Activated CD4-positive, alpha-beta T cell treated with anti-CD3 and anti-CD28 coated beads for 48 hours (primary cell): ENCODE results near the gene NADSYN1.
"Not testable (repeated sequence)": the region's sequence is repeated elsewhere in the genome, so short reads cannot be mapped to it uniquely, and the experiment has no call there.

Experiments
- DNase-seq: peaks from one replicate; pipeline ENCODE4 v3.0.0-alpha.2; 2020

The NADSYN1 gene

DNA sequence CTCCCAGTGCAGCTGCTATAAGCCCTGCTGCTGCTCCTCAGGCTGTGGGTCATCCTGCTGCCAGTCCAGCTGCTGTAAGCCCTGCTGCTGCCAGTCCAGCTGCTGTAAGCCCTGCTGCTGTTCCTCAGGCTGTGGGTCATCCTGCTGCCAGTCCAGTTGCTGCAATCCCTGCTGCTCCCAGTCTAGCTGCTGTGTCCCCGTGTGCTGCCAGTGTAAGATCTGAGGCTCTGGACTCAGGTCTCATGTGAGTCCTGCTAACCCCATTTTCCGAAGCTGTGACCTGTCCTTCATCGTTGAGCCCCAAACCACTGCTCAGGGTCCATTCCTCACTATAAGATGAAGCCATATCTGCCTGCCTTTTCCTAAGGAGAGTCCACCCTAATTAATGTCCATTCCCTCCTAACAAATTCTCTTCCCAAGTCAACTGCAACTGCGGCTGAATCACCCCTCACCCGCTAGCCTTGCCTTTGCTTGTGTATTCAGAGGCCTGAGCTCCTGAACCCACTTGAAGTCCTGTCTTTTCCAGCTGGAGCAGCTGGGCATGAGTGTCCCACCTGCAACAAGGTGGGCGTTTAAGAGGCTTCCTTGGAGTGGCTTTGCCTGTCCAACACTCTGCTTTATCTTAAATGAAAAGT, 74.7 kb downstream of the NADSYN1 start:
- DNase-seq, result no peak

DNA sequence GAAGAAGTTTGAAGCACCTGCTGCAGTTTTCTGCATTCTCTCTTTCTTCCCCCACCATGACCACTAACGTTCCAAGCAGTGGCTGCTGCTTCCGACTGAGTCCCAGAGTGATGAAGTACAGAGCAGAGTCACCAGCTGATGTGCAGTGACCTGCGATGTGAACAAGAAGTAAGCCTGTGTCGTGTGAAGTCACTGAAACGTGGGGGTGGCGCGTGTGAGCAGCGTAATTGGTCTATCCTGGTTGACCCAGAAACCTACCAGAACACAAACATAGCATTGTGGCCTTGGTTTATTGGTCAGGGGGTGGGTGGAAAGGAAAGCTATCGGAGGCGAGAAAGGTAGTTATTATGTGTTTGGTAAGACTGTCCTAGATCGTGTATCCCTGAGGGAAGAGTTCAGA, 77.6 kb downstream of the NADSYN1 start:
- DNase-seq, result no peak

DNA sequence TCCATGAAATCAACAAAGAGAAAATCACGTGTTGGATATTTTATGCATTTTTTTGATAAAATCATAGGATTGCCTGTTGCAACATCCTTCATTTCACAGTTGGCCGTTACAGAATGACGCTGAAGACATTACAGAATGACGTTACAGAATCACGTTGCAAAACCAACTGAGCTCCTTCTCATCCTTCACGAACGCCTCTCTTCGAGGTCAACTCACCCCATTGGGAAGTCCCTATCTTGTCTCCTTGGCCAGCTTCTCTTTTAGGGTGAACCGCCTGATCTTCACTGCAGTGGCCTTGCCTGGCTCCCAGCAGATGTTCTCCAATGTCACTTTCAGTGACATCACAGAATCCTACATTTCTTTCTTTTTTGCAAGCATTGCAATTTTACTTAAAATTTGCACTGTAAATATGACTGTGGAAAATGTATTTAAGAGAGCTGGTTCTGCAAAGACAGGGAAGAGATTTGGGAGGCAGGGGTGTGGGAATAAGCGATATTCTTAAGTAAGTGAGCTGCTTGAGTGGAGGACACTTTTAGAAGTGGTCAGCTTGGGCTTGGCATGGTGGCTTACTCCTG, 79.1 kb downstream of the NADSYN1 start:
- no peak for DNase-seq

DNA sequence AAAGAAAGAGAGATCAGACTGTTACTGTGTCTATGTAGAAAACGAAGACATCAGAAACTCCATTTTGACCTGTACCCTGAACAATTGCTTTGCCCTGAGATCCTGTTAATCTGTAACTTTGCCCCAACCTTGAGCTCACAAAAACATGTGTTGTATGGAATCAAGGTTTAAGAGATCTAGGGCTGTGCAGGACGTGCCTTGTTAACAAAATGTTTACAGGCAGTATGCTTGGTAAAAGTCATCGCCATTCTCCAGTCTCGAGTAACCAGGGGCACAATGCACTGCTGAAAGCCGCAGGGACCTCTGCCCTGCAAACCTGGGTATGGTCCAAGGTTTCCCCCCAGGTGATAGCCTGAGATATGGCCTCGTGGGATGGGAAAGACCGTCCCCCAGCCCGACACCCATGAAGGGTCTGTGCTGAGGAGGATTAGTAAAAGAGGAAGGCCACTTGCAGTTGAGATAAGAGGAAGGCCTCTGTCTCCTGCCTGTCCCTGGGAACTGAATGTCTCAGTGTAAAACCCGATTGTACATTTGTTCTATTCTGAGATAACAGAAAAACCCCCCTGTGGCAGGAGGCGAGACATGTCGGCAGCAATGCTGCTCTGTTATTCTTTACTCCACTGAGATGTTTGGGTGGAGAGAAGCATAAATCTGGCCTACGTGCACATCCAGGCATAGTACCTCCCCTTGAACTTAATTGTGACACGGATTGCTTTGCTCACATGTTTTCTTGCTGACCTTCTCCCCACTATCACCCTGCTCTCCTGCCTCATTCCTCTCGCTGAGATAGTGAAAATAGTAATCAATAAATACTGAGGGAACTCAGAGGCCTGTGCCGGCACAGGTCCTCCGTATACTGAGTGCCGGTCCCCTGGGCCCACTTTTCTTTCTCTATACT, 82.0 kb downstream of the NADSYN1 start:
- not testable (repeated sequence) for DNase-seq

DNA sequence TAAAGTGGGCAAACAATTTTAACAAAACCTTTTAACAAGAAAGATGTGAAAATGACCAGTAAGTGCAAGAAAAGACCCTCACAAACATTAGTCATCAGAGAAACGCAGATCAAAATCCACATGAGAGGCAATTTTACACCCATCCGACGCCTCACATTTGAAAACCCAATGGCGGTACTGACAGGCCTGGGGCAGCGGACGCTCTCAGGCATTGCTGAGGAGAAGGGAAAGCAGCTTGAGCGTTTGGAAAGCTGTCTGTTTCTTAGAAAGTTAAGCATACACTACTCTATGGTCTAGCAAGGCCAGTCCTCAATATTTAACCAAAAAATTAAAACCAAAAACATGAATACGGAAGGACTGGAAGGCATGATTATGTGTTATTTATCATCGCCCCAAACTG, 82.8 kb downstream of the NADSYN1 start:
- DNase-seq, result no peak

DNA sequence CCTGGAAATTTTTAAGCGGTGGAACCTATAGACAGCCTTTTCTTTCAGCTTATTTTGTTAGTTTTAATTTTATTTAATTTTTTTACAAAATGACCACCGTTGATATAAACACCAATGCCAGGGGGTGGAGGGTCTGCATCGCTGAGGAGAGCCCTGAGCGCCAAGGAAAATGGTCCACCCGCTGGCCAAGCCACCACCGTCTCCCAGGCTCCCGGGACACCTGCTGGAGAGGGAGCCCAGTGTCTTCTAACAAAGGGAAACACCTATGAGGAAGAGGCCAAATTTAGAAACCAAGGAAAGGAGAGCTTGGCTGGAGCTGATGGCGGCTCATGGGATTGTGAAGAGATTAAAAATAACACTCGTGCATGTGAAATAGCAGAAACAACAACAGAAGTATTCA, 84.5 kb downstream of the NADSYN1 start:
- DNase-seq, result no peak

DNA sequence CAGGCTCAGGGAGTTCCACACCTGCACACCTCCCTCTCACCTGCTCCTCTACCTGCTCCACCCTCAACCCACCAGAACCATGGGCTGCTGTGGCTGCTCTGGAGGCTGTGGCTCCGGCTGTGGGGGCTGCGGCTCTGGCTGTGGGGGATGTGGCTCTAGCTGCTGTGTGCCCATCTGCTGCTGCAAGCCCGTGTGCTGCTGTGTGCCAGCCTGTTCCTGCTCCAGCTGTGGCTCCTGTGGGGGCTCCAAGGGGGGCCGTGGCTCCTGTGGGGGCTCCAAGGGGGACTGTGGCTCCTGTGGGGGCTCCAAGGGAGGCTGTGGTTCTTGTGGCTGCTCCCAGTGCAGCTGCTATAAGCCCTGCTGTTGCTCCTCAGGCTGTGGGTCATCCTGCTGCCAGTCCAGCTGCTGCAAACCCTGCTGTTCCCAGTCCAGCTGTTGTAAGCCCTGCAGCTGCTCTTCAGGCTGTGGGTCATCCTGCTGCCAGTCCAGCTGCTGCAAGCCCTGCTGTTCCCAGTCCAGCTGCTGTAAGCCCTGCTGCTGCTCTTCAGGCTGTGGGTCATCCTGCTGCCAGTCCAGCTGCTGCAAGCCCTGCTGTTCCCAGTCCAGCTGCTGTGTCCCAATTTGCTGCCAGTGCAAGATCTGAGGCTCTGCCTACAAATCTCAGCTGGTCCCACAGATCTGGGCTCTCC, 85.1 kb downstream of the NADSYN1 start, which contains the start of gene KRTAP5-8:
Gene KRTAP5-8, plus strand, starts transcription at position 49 of the 689 bp plus-strand sequence. Its CDS starts 31 bp downstream, at position 80.
- DNase-seq, result not testable (repeated sequence)

DNA sequence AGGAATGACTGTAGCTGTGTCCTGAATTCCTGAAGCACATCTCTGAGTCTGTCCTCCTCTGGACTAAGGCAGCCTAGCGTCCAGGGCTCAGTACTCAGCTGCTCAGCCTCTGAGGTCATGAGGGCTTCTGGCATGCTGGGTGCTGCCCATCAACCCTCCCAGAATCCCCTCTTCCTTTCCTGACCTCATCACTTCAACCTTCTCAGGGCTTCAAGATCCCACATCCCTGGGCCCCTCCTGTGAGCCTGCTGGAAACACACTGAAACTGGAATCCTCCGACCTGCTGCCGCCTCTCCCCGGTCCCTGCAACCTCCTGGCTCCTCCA, 85.6 kb downstream of the NADSYN1 start:
- no peak for DNase-seq

DNA sequence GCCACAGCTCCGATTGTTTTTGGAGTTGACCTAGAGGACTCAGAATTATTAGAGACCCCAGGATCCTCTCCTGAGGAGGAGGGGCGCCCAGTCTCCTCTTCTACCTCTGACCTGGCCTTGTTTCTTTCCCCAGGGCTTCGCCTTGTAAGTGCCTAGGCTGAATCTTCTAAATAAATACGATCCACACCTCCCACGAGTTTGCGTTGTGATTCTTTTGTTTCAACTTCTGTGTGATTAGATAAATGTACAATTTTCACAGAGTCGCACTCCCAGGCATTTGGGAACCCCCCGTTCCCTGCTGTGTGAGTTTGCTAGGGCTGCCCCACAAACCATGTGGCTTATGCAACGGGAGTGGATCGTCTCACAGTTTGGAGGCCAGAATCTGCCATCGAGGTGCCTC, 86.0 kb downstream of the NADSYN1 start:
- DNase-seq, result no peak

DNA sequence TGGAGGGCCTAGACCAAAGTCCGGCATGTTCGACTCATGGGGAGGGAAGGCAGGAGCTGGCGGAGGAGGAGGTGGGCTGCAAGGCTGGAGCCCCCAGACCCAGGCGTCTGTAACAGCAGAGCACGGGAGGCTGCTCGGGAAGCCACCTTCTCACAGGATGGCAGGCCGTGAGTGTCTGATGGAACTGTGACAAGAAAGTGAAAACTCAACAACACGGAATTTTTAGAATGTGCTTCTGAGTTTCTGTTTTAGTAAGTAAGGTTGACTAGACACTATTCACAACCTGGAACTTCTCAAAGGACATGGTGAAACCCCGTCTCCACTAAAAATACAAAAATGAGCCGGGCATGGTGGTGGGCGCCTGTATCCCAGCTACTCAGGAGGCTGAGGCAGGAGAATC, 87.0 kb downstream of the NADSYN1 start:
- not testable (repeated sequence) for DNase-seq

DNA sequence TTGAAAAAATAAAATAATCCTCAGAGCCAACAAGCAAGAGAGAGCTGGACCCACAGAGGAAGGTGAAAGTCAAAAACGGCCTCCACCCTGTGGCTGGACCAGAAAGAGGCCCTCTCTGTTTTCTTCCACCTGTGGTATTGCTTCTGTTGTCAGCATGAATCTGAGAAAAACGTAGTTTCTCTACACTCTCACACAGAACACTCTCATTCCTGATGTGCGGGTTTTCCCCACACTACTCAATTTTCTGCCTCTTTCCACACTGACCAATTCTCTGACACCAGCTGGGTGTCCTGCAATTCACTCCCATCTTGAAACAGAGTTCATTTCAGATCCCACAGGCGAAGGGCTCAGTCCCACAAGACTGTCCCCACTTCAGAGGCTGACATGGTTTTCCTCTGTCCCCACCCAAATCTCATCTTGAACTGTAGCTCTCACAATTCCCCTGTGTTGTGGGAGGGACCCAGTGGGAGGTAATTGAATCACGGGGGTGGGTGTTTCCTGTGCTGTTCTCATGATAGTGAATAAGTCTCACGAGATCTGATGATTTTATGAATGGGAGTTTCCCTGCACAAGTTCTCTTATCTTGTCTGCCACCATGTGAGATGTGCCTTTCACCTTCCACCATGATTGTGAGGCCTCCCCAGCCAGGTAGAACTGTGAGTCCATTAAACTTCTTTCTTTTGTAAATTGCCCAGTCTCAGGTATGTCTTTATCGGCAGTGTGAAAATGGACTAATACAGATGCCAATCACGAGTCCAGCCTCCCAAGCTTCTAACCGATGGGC, 87.7 kb downstream of the NADSYN1 start:
- DNase-seq, result not testable (repeated sequence)

DNA sequence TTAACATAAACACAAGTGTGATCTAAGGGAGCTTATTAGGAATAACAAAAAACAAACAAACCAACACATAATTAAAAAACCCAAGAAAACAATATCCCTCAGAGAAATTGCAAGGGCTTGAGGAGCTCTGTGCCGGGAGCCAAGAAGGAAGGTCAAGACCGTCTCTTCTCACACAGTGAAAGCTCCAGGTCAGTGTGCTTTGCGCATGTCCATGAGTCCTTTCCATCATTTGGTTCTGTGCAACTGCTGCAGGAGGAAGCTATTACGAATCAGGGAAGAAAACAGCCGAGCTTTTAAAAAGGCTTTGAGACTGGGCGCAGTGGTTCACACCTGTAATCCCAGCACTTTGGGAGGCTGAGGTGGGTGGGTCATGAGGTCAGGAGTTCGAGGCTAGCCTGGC, 89.4 kb downstream of the NADSYN1 start:
- no peak for DNase-seq

DNA sequence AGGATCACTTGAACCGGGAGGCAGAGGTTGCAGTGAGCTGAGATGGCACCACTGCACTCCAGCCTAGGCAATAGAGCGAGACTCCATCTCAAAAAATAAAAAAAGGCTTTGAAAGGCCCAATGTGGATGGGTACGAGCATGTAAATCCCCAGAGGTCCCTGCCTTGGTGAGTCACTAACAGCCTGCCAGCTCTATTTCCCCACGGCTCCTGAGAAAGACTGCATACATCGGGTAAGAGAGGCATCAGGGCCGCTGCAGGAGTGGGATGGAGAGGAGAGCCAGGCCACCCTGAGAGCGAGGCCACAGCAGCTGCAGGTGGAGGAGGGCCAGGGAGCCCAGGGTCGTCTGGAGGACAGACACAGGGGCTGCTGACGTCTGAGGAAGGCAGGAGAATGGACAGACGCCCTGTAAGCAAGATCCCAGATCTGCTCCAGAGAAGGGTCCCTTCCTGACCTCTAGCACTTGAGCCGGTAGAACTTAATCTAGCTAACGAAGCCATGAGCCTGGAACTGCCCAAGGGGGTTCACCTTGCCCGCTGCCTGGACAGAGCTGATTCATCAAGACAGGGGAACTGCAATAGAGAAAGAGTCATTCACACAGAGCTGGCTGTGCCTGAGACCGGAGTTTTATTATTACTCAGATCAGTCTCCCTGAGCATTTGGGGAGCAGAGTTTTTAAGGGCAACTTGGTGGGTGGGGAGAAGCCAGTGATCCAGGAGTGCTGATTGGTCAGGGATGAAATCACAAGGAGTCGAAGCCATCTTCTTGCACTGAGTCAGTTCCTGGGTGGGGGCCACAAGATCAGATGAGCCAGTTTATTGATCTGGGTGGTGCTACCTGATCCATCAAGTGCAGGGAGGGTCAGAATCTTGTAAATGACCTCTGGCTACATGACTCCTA, 90.1 kb downstream of the NADSYN1 start:
- peak; percentile 46 for DNase-seq

DNA sequence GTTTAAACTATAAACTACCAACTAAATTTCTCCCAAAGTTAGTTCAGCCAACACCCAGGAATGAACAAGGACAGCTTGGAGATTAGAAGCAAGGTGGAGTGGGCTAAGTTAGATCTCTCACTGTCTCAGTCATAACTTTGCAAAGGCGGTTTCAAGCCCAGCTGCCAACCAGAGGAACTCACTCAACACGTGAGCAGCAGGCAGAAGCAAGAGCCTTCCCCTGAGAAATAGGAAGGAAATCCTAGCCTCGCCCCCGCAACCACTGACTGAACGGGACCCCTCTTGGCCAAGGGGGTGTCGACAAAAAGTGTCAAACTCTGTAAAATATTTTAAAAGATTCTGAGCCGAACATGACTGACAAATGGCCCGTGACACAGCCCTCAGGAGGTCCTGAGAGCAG, 90.9 kb downstream of the NADSYN1 start:
- DNase-seq, result peak; percentile 7

DNA sequence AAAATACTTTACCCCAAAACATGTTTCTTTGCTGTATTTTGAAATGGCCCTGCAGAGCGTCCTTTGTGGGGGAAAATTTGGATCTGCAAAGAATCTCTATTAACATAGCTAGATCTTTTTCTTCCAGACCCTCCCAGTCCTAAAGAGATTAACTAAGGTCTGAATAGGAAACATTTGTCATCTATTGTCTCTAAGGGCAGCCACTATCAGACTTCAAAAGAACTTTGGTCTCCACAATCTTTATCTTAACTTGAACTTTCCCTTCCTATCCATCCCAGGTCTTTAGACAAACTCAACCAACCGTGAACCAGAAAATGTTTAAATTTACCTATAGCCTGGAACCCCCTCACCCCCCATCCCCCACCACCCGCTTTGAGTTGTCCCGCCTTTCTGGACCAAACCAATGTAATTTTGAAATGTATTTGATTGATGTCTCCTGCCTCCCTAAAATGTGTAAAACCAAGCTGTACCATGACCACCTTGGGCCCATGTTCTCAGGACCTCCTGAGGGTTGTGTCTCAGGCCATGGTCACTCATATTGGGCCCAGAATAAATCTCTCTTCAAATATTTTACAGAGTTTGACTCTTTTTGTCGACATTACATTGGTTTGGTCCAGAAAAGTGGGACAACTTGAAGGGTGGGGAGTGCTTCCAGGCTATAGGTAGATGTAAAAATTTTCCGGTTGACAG, 91.7 kb downstream of the NADSYN1 start:
- no peak for DNase-seq

DNA sequence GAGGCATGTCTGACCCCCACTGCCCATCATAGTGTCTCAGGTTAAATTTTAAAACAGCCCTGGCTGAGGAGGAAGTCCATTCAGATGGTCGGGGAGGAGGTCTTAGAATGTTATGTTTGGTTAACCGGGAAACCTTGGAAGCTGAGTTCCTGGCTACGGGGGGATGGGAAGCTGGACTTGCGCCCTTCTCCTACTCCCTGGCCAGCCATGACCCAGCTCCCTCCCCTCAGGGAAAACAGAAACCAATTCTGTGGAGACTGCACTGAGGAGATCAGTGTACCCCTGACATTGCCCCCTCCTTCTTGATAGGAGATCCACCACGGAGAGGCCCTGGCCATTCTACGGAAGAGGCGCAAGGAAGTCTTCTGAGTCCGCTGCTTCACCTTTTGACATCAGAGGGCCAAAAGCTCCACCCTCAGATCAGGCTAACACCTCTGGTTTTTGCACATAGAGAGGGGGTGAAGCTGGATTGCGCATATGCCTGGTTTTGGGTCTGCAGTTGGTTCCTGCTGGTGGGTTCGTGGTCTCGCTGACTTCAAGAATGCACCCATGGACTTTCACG, 92.5 kb downstream of the NADSYN1 start:
- no peak for DNase-seq

DNA sequence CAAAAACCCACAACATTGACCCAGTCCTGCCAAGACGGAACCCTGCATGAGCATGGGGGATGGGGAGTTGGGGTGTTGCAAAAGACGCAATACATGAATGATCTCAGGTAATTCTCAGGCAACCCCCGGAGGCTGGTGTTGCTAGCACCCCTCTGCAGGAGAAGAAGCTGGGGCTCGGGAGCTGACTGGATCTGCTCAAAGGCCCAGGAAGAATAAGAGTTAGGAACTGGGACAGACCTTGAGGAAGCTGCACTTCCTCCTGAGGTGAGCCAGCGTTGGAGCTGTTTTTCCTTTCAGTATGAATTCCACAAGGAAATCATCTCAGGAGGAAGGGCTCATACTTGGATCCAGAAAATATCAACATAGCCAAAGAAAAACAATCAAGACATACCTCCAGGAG, 95.1 kb downstream of the NADSYN1 start, which contains the start of gene KRTAP5-9:
Gene KRTAP5-9, plus strand, starts transcription at position 301 of the 400 bp plus-strand sequence. CDS start 238 bp downstream, outside the sequence.
- no peak for DNase-seq

DNA sequence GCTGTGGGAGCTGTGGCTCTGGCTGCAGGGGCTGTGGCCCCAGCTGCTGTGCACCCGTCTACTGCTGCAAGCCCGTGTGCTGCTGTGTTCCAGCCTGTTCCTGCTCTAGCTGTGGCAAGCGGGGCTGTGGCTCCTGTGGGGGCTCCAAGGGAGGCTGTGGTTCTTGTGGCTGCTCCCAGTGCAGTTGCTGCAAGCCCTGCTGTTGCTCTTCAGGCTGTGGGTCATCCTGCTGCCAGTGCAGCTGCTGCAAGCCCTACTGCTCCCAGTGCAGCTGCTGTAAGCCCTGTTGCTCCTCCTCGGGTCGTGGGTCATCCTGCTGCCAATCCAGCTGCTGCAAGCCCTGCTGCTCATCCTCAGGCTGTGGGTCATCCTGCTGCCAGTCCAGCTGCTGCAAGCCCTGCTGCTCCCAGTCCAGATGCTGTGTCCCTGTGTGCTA, 95.7 kb downstream of the NADSYN1 start:
- no peak for DNase-seq
